ENCODE results near the gene PCDHGA4. TPM values are rescaled to one million over a fixed set of nuclear protein-coding genes. Genes with fewer than 3 reads are reported as not detected.
A peak's percentile ranks its signal among the peaks of the same experiment; 100 is the strongest.
"Not testable (repeated sequence)": the region's sequence is repeated elsewhere in the genome, so short reads cannot be mapped to it uniquely, and the experiment has no call there.

Gene PCDHGA4
- 0.17 and 0.91 TPM in 2 replicates for total RNA-seq (2014; rRNA removed; shearing (Covaris generic))

DNA sequence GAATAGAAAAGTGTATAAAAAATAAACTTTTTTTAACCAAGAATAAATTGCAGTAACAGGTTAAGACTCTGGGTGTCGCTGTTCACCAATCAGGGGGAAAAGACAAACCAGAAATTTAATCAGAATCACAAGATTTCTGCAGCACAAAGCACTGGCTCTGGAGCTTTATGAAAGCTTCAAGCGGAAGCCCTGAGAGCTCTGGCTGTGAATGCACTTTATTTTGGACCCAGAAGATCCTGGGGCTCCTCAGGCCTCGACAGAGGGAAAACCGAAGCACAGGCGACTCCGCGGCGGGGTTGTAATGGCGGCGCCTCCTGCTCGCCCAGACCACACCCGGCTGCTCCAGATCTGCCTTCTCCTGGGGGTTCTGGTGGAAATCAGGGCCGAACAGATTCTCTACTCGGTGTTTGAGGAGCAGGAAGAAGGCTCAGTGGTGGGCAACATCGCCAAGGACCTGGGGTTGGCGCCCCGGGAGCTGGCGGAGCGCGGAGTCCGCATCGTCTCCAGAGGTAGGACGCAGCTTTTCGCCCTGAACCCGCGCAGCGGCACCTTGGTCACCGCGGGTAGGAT is at the start of gene PCDHGA4:
Gene PCDHGA4, plus strand, starts transcription at position 122 of the 570 bp plus-strand sequence. Its CDS starts 87 bp downstream, at position 209.
- no peak for DNase-seq (ENCODE audit: low read depth)

DNA sequence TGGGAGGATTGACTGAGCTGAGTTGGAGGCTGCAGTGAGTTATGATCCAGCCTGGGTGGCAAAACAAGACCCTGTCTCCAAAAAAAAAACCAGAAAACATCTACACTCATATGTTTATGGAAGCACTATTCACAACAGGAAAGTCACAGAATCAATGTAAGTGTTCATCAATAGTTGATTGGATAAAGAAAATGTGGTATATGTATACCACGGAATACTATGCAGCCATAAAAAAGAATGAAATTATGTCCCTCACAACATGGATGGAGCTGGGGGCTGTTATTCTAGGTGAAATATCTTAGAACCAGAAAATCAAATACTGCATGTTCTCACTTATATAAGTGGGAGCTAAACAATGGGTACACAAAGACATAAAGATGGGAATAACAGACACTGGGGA is 48.2 kb upstream of the PCDHGA4 start:
- no peak for DNase-seq (ENCODE audit: low read depth)

DNA sequence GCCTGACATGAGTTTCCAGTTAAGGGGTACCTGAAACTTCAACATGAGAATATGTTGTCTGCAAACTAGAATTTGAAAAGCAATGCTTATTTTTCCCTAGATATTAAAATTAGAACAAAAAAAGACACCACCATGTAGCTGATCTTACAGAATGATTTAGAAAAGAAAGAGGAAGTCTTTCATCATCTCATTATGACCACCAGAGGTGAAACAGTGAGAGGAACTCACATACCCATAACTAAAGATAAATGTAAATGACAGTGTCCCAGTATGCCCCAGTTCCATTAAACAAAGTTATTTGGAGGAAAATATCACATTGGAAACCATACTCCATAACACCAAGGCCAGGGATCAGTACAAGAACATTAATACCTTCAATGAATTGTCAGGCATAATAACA is 41.1 kb upstream of the PCDHGA4 start:
- DNase-seq (ENCODE audit: low read depth): no peak

DNA sequence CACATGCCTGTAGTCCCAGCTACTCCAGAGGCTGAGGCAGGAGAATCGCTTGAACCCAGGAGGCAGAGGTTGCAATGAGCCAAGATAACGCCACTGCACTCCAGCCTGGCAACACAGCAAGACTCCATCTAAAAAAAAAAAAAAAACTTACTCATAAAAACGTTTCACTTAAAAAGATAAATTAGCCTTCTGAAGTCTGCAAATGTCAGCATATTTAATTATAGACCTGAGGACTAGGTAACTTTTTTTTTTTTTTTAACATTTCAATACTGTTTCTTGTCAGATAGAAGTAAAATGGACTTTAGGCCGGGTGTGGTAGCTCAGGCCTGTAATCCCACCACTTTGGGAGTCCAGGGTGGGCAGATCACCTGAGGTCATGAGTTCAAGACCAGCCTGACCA is 37.9 kb upstream of the PCDHGA4 start:
- not testable (repeated sequence) for DNase-seq (ENCODE audit: low read depth)

DNA sequence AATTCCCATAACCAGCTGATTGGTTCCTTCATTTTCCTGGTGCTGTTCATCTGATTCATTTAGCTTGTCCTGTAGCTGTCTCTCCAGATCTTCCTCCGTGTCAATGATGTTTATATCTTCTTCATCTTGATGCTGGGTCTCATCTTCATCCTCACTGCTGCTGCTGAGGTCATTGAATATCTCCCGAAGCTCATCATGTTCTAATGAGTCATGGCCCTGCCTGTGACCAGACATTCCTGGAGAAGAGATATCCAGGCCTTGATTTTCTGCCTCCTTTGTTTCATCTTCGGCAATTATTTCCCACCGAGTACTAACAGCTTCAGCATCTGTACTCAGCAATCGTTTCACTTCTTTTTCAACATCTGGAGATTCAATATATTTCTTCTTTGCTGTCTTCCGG is 35.6 kb upstream of the PCDHGA4 start:
- DNase-seq (ENCODE audit: low read depth): no peak

DNA sequence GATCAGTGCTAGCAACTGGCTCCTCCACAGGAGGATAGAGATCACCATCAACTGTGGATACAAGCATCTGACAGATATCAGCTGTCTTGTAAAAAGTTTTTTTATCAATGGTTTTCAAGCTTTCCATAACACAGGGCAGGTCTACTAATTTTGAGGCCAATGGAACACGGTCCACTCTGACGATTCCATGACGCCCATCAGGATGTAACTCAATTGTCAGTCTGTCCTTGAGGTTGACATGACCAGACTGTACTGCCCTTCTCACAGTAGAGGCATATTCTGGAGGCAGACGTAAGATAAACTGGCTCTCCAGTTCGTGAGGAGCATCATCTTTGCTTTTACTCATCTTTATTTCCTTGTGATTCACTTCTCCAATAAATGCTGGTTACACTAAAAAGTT is 35.1 kb upstream of the PCDHGA4 start:
- DNase-seq (ENCODE audit: low read depth): no peak

DNA sequence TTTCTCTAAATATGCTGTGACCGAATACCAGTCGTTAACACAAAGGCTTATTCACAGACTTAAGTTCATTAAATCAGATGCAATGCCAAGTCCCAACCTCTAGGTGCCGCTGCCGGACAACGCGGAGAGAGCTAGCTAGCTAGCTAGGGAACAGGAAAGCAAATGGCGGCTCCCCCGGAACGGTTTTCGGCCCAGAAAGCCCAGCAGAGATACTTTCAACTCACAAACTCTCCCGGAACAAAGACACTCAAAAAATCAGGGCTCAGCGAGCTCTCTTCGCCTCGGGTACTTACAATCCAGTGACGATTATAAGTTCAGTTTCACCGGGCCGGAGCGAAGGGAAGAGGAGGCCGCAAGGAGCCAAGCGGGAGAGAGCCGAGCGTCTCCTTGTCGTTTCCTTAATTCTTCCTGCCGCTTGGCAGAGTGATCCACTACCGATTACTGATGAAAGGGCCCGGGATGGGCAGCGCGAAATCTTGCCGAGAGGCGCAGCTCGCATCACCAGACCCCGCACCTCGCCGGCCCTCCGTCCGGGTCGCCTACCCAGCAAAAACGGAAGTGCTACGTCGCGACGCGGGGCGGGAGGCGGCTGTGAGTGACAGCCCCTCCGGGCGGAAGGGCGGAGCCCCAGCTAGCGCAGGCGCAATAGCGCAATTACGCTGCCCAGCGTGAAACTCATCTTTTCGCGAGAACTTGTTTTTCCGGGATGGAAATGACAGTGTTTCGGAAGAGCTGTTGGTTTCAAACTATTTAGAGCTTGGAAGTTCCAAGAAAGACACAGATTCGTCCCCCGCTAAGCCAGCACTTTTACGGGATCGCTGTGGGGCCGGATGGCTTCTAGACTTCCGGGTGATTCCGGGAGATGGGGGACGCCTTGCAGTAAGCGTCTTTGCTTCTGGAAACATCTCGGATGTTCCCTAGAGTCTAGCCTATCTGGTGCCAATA is 34.3 kb upstream of the PCDHGA4 start, which contains the start of gene TAF7:
Gene TAF7, minus strand, starts transcription at position 560 of the 945 bp plus-strand sequence. CDS start 740 bp downstream, outside the sequence.
- peak; percentile 89 for DNase-seq (ENCODE audit: low read depth)

DNA sequence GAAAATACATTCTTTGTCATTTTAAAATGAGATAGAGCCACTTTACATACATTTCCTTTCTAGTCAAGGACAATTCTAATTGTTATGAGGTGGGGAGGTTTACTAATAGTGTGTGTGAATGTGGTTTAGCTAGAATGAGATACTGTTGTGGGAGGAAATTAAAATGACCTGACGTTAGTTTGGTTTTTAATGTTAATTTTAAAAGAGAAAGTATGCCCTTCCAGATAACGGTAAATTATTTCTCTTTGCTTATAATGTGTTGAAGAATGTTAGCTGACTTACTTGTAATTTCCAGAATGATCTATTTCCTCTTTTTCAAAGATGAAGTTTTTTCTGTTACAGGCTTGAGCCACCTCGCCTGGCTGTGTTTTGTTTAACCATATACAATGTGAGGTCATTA is 32.6 kb upstream of the PCDHGA4 start:
- no peak for DNase-seq (ENCODE audit: low read depth)

DNA sequence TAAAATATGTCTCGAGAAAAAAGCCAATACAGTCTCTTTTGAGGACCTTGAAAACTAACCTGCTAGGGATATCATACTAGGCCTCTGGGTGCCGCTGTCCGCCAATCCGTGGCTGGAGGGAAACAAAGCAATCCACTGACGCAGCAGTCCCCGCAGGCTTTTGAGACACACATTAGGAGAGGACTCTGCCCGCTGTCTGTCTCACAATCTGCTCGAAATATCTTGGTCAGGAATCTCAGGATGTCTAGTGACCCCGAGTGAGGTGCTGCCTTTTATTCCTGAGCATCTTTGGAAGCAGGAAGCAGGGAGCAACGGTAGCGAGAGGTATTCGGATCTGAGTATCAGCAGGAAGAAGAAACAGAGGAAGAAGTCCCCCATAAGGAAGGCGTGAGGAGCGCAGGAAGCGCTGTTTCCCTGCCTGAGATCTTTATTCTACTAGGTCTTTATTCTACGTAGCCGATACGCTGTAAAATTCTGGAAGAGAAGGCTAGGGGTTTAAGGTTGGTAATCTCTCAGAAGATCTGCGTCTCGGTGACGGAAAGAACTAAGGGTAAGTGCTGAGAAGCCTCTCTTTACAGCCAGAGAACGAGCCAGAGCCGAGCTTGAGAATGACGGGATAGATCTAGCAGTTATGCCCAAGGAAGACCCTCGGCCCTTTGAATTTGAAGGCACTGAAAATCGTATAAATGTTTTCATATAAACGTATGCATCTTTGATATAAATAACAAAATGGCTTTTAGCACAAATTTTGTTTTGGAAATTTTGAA is 28.6 kb upstream of the PCDHGA4 start:
- peak; percentile 83 for DNase-seq (ENCODE audit: low read depth)

DNA sequence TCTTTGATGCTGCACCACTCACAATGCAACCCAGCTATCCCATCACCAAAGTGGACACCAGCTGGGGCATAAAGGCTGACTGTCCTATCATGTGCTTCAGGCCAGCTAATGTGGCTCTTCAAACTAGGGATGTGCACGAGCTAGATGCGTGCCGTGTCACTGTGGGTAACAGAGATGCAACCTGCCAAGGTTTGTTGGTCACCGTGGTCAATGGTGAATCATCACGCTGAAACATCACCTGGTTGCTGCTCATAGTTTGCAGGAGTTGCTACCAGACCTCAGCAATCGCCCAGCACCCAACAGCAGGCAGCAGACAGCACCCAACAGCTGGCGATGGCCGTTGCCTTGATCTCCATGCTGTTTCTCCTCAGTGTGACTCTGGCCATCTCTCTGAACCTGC is 26.6 kb upstream of the PCDHGA4 start:
- DNase-seq (ENCODE audit: low read depth): peak; percentile 38

DNA sequence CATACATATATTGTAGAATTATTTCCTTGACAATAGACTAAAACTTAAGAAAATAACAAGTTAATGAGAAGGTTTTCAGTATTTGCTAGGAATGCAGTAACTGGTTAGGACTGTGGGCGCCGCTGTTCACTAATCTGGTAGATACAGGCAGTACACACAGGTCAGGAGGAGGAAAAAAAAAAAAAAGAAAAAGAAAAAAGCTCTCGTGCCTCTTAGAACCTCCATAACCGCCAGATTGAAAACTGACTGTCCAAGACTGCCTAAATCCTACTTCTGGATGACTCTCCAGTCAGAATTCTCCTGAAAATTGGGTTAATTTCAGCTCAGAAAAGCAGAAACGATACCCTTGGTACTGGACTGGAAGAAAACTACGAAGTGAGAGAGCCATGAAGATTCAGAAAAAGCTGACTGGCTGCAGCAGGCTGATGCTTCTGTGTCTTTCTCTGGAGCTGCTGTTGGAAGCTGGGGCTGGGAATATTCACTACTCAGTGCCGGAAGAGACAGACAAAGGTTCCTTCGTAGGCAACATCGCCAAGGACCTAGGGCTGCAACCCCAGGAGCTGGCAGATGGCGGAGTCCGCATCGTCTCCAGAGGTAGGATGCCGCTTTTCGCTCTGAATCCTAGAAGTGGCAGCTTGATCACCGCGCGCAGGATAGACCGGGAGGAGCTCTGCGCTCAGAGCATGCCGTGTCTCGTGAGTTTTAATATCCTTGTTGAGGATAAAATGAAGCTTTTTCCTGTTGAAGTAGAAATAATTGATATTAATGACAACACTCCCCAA is 24.3 kb upstream of the PCDHGA4 start, which contains the start of gene PCDHGA1:
Gene PCDHGA1, plus strand, starts transcription at position 216 of the 782 bp plus-strand sequence.
- no peak for DNase-seq (ENCODE audit: low read depth)

DNA sequence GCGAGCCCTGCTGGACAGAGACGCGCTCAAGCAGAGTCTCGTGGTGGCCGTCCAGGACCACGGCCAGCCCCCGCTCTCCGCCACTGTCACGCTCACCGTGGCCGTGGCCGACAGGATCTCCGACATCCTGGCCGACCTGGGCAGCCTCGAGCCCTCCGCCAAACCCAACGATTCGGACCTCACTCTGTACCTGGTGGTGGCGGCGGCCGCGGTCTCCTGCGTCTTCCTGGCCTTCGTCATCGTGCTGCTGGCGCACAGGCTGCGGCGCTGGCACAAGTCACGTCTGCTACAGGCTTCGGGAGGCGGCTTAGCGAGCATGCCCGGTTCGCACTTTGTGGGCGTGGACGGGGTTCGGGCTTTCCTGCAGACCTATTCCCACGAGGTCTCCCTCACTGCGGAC is 22.2 kb upstream of the PCDHGA4 start:
- DNase-seq (ENCODE audit: low read depth): not testable (repeated sequence)

DNA sequence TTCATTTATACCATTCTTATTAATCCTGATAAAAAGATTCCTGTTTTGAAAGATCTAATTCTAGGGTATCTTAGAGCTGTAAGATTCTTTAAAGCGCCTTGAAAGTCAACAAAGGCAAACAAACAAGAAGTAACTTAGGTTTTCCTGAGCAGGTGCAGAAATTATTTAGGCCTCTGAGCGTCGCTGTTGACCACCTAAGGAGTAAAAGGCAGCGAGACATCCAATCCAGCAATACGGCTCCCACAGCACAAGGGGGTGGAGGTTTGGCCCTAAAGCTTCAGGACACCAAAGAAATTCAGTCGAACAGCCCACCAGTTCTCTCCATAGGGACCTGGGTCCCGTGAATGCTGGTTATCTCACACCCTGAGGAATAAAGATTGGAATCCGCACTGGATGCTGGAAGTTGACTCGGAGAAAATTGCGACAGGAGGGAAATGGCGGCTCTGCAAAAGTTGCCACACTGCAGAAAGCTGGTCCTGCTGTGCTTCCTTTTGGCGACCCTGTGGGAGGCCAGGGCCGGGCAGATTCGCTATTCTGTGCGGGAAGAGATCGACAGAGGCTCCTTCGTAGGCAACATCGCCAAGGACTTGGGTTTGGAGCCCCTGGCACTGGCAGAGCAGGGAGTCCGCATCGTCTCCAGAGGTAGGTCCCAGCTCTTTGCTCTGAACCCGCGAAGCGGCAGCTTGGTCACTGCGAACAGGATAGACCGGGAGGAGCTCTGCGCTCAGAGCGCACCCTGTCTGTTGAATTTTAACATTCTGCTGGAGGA is 16.1 kb upstream of the PCDHGA4 start, which contains the start of gene PCDHGA2:
Gene PCDHGA2, plus strand, starts transcription at position 223 of the 769 bp plus-strand sequence.
- DNase-seq (ENCODE audit: low read depth): no peak

DNA sequence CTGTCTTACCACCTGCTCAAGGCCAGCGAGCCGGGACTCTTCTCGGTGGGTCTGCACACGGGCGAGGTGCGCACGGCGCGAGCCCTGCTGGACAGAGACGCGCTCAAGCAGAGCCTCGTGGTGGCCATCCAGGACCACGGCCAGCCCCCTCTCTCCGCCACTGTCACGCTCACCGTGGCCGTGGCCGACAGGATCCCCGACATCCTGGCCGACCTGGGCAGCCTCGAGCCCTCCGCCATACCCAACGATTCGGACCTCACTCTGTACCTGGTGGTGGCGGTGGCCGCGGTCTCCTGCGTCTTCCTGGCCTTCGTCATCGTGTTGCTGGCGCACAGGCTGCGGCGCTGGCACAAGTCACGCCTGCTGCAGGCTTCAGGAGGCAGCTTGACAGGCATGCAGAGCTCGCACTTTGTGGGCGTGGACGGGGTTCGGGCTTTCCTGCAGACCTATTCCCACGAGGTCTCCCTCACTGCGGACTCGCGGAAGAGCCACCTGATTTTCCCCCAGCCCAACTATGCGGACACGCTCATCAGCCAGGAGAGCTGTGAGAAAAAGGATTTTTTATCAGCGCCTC is 14.0 kb upstream of the PCDHGA4 start:
- not testable (repeated sequence) for DNase-seq (ENCODE audit: low read depth)

DNA sequence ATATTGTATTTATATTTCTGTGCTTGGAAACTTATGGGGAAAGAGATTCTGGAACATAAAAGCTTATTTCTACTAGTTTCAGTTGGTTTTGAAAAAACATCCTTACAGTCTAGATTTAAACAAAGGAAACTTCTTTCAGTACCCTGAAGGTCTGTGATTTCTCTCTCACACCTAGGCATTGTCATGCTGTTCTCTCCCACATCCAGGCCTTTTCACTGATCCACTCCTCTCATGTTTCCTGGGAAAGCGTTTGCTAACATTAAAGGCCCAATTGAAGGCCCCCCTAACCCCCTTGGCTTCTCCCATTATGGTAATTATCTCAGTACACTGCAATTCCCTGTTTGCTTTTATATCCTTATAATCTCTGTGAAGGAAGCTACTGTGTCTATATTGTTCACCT is 12.0 kb upstream of the PCDHGA4 start:
- no peak for DNase-seq (ENCODE audit: low read depth)

DNA sequence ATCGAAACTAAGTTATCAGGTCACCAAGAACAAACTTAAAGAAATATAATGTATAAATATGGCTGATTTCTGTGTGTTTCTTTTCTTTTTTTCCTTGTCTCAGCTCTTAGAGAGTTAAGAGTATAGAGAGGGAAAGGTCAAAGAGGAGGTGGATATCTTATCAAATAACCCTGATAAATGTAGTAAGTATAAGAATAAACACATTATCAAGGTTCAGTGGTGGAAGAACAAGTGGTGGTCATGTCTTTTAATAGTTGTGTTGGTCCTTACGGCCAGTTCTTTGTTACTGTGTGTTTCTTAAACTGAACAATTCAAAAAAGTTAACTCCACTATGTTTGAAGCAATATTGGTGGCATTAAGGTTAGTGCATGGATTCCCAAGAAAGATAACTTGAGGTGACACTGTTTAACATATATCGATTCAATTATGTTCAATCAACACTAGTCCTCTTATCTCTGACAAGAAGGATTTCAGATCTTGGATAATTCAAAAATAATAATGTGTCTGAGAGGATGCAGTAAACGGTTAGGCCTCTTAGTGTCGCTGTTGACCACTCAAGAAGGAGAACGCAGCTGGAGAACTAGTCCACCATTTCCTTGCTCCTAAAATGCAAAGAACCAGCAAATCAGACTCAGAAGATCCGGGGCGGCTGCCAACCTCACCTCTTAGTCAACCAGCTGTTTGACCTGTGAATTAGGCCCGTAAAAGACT is 11.4 kb upstream of the PCDHGA4 start, which contains the start of gene PCDHGA3:
Gene PCDHGA3, plus strand, starts transcription at position 588 of the 711 bp plus-strand sequence. CDS start 205 bp downstream, outside the sequence.
- DNase-seq (ENCODE audit: low read depth): no peak

DNA sequence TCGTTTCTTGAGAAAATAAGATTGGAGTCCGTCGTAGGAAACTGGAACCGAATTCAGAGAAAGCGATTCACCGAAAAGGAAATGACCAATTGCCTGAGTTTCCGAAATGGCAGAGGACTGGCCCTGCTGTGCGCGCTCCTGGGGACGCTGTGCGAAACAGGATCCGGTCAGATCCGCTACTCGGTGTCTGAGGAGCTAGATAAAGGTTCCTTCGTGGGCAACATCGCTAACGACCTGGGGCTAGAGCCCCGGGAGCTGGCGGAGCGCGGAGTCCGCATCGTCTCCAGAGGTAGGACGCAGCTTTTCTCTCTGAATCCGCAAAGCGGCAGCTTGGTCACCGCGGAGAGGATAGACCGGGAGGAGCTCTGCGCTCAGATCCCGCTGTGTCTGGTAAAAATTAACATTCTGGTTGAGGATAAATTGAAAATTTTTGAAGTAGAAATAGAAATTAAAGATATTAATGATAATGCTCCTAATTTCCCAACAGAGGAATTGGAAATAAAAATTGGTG is 10.8 kb upstream of the PCDHGA4 start:
- DNase-seq (ENCODE audit: low read depth): no peak

DNA sequence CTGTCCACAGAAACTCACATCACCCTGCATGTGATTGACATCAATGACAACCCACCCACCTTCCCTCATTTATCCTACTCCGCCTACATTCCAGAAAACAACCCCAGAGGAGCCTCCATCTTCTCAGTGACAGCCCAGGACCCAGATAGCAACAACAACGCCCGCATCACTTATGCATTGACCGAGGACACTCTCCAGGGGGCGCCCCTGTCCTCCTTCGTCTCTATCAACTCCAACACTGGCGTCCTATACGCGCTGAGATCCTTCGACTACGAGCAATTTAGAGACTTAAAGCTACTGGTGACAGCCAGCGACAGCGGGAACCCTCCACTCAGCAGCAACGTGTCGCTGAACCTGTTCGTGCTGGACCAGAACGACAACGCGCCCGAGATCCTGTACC is 9.5 kb upstream of the PCDHGA4 start:
- DNase-seq (ENCODE audit: low read depth): no peak

DNA sequence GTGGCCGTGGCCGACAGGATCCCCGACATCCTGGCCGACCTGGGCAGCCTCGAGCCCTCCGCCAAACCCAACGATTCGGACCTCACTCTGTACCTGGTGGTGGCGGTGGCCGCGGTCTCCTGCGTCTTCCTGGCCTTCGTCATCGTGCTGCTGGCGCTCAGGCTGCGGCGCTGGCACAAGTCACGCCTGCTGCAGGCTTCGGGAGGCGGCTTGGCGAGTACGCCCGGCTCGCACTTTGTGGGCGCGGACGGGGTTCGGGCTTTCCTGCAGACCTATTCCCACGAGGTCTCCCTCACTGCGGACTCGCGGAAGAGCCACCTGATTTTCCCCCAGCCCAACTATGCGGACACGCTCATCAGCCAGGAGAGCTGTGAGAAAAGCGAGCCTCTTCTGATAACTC is 8.8 kb upstream of the PCDHGA4 start:
- not testable (repeated sequence) for DNase-seq (ENCODE audit: low read depth)
